Ureter (tissue), 1 donor: ENCODE results near the gene STRN4. TPM values are rescaled to one million over a fixed set of nuclear protein-coding genes. Genes with fewer than 3 reads are reported as not detected.
"Not testable (repeated sequence)": the region's sequence is repeated elsewhere in the genome, so short reads cannot be mapped to it uniquely, and the experiment has no call there.

Experiments used
- DNase-seq: peaks from one replicate; pipeline ENCODE4 v3.0.0-alpha.2; 2020; ENCODE audit warnings: low spot score
- total RNA-seq: library from RNA; stranded (reverse); gene quantifications from one replicate; pipeline ENCODE4 v1.2.4, GENCODE V29; 2023
- donor health status: DM: yes; HTN: yes; CAD: no.

STRN4 gene
- total RNA-seq: 67.6 TPM

- DNase-seq: no peak
Measured at GRCh38 chr19:46746281-46747057, at the start of gene STRN4. TSS of gene STRN4 (minus strand) at chr19:46746450. CDS start at chr19:46746430, 20 bp downstream.

- no peak for DNase-seq
Measured at GRCh38 chr19:46791944-46792343, 45.7 kb upstream of the STRN4 start.

- no peak for DNase-seq
Measured at GRCh38 chr19:46789371-46789770, 43.1 kb upstream of the STRN4 start.

- DNase-seq: no peak
Measured at GRCh38 chr19:46788968-46789338, 42.7 kb upstream of the STRN4 start.

- peak; percentile 99 for DNase-seq
Measured at GRCh38 chr19:46788262-46788967, 42.2 kb upstream of the STRN4 start, which contains the start of gene SLC1A5. TSS of gene SLC1A5 (minus strand) at chr19:46788594. CDS start at chr19:46787965, 629 bp downstream.

GRCh38 chr19:46787331-46788261 is 41.3 kb upstream of the STRN4 start:
- peak; percentile 76 for DNase-seq

GRCh38 chr19:46787040-46787330 is 40.7 kb upstream of the STRN4 start:
- DNase-seq: no peak

GRCh38 chr19:46786236-46787039 is 40.2 kb upstream of the STRN4 start:
- DNase-seq: peak; percentile 82

GRCh38 chr19:46785980-46786235 is 39.7 kb upstream of the STRN4 start:
- DNase-seq: no peak

- no peak for DNase-seq
Measured at GRCh38 chr19:46785054-46785979, 39.1 kb upstream of the STRN4 start.

GRCh38 chr19:46784262-46785053 is 38.2 kb upstream of the STRN4 start:
- peak; percentile 89 for DNase-seq

GRCh38 chr19:46783670-46784069 is 37.4 kb upstream of the STRN4 start:
- DNase-seq: no peak

- no peak for DNase-seq
Measured at GRCh38 chr19:46782355-46783019, 36.2 kb upstream of the STRN4 start.

GRCh38 chr19:46777956-46778645 is 31.9 kb upstream of the STRN4 start:
- DNase-seq: not testable (repeated sequence)

- DNase-seq: no peak
Measured at GRCh38 chr19:46776927-46777911, 31.0 kb upstream of the STRN4 start.

- DNase-seq: no peak
Measured at GRCh38 chr19:46775642-46776258, 29.5 kb upstream of the STRN4 start.

GRCh38 chr19:46773018-46773399 is 26.8 kb upstream of the STRN4 start:
- DNase-seq: no peak
